Globus pallidus (tissue), 1 donor: Measurements from ENCODE around the gene ANK3.

Experiments
- DNase-seq: peaks from one replicate; pipeline ENCODE4 v3.0.0-alpha.2; 2015; ENCODE audit warnings: low spot score

Gene ANK3

GRCh38 chr10:60377042-60377352 lies 12.7 kb downstream of the ANK3 start:
- DNase-seq: no peak

DNA sequence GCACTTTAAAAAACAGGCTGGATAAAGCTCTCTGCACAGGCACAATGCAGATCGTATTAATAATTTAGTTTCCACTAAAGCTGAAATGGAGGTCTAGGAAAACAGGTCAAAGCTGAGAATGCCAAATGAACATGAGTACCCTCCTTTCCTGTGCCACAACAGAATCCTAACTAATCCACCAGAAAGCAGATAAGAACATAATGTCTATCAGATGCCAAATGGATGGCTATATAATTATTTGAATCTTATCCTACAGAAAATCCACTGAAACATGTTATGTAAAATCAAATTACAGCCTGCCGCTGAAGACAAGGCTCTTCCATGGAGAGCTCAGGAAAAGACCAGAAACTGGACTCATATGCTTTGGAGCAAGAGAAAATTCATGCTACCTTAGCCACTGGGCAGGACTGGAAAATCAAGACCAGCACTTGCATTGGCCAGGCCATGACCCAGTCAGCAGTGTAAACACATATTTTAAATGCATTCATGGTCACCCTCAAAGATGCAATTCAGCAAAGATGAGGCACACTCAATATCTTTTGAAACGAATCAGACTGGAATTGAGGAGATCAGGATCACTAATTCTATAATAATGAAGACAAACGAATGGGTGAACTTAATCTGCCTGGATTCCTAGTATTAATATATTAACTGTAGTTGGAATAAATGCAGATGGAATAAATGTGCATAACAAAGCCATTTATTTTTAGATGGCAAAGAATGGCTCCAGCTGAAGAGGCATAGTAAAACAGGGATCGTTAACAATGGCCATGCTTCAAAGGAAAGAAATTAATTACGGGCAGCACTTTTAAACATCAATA lies 13.2 kb downstream of the ANK3 start:
- DNase-seq: no peak

DNA sequence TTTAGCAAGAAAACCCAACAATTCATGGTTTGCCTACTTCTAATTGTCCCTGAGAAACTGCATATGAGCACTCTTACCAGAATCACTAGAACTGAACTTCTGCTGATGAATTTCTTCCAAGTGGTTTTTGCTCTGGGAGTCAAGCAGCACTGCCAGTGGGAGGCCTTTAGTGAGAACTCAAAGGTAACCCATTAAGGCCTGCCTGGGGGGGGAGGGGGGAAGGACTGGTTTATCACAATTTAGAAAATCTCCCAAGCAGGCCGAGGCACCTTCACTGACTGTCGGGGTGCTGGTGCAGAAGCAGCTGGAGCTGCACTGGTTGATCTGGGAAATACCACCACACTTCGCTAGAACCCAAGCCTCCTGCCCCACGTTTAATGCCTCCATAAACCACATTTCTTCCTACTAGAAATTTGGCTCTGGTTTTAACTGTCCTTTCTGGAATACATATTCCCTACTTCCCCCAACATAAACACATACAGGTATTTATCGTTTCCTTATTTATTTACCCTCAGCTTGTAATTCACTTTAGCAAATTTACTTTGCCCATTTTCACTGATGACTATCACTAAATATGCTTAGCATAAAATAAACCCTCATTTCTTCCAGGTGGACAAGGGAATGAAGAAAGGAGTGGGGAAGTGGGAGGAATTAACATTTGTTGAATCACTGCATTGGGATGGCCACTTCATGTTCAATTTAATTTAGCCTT lies 14.2 kb downstream of the ANK3 start:
- no peak for DNase-seq

DNA sequence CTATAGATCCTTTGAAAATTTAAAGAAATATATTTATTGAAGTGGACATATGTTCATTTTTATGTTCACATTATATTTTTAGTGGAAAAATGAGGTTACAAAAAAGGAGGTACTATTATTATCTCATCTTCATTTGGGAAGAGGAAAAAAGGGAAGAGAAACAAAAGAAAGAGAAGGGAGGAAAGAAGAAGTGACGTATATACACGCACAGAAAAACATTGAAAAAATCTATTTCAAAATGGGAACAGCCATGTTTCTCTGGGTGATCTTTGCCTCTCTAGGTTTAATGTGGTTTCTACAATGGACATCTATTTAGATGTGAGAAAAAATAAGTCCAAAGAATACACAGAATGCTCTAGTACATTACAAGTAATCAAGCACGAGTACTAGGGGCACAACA lies 14.8 kb downstream of the ANK3 start:
- no peak for DNase-seq

DNA sequence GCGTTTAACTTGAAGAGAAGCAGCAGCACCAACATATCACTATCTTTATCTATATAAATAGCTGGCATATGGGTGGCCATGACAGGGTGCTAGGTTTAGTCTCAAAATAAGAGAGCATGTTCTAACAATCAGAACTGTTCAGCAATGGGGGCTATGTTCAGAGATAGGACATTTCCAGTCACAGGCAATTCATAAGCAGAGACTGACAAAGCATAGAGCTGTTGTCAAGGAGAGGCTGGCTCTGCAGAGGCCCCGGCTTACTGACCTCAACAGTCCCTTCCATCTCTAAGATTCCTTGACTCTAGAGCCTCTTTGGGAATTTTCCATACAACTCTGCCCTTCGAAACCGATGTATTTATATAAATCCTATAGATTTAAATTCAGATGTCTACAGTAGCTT lies 17.2 kb downstream of the ANK3 start:
- DNase-seq: peak; percentile 72

DNA sequence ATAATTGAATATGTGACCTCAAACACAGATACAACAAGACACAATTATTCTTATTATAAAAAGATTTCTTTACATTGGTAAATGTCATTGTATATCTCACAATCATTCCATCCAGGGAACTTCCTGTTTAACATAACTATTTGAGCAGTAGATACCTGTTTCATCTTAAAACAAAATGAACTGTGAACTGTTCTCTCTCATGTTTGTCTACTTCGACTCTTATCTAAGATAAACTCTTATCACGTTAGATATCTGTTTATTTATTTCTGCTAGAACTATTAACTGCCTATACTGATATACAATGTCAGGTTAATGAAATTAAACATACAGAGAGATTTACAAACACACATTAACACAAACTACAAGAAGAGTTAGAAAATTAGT lies 20.1 kb downstream of the ANK3 start:
- no peak for DNase-seq

- no peak for DNase-seq
Observed at GRCh38 chr10:60368875-60369546, 20.7 kb downstream of the ANK3 start.

DNA sequence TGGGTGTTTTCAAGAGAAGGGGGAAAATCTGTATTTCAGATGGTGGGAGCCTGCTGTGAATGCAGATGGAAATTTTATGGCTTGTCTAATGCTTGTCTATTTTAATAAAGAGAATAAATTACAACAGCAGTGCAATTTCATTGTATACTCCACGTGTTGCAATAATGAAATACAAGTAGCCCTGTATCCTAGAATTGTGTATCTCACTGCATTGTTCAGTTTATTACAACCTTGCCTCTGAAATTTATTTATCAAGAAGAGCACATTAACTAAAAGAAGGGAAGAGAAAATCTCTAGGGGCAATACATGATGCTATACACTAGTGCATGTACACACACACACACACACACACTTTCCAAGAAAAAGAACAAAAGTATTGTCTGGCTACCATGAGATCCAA lies 21.8 kb downstream of the ANK3 start:
- DNase-seq: no peak

GRCh38 chr10:60367431-60367830 lies 22.2 kb downstream of the ANK3 start:
- DNase-seq: no peak

DNA sequence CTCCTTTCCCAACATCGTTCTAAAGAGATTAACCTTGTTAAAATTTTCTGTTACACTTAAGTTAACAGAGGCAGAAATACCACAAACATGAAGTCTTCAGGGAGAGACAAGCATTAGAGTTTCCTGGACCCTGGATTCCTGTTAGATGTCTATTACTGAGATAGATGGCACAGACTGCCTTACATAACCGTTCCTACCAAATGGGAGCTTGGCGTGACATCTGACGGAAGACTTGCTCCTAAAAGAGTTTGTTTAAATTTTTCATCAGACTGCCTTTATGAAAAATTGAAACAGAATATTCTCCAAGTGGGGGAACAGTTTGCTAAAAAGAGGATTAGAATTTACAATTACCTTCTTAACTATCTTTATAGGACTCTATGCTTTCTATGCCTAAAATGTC lies 22.7 kb downstream of the ANK3 start:
- no peak for DNase-seq

GRCh38 chr10:60363187-60363586 lies 26.5 kb downstream of the ANK3 start:
- DNase-seq: no peak

DNA sequence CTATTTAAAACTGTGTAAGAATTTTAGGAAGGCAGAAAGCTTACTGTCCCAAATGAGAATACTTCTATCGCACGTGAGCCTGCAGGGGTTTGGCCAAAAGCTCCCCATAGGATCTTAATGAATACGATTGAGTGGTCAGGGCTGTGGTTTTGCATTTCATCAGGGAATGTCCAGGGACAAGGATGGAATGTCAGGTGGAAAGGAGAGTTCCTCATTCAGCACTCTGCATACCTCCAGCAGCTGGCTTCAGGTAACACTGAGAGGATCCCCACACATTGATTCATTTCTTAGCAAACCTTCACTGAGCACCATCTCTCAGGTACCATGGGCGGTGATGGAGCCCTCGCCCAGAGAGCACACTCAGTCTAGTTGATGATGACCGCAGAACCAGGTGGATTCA lies 27.2 kb downstream of the ANK3 start:
- DNase-seq: no peak

DNA sequence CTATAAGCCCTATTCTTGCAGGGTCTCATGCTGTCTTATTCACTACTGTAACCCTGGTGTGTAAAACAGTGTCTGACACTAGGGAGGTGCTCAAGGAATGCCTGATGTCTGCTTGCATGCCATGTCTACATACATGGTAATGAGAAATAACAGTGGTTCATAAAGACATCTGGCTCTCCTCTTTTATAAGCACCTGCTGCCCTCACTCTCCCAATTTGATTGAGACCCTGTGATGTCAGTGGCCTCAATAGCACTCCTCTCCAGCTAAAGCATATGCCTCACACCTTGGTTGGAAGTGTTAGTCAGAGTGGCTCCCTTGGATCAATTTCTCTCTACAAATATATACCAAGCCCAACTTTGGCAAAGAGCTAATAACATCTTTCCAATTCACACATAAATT lies 30.6 kb downstream of the ANK3 start:
- no peak for DNase-seq

GRCh38 chr10:60358282-60358681 lies 31.4 kb downstream of the ANK3 start:
- no peak for DNase-seq

GRCh38 chr10:60353519-60354258 lies 36.0 kb downstream of the ANK3 start:
- peak; percentile 90 for DNase-seq

- DNase-seq: no peak
Observed at GRCh38 chr10:60352105-60352504, 37.6 kb downstream of the ANK3 start.

DNA sequence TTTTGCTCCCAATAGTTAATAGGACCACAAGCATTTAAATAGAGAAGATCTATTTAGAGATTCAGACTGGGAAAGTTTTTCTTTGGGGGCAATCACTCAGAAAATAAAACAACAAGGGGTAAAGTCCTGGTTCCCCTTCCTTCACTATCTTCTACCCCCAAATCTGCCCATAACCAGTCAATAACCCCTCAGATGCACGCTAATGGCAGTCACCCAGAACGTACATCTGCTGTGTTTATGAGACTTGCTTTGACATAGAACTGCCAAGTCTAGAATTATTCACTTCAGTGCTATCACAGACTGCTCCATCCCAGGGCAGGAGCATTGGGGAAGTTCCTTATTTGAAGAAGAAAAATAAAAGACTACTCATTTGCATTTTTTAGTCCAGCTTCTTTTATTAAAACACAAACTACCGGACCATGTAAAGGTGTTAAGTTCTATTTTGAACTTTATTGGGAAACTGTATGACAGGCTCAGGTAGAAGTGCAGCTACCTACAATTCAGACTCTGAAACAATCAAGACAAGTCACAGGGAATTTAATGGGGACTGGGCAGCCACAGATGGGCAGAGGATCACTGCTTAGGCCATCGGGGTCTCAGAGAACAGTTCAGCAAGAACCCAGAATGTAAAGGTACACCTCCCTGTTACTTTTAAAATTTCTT lies 38.4 kb downstream of the ANK3 start:
- DNase-seq: peak; percentile 72

DNA sequence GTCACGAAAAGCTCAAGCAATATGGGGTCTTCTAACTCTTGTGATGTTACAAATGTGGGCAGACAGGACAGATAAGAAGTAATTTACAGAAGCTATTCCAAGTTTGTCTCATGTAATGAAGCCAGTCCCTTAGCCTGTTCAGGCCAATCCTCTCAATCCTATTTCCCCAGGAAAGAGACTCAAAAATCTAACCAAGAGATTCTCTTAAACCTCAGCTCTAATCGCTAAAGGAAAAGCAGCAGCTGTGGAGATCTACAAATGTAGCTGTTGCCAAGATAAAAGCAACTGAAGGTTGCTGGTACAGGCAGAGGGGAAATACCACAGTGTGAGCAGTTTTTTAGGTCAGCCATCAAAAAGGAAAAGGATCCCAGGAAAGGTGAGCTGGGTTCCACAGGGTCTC lies 39.3 kb downstream of the ANK3 start:
- DNase-seq: no peak

GRCh38 chr10:60349426-60349825 lies 40.2 kb downstream of the ANK3 start:
- no peak for DNase-seq

DNA sequence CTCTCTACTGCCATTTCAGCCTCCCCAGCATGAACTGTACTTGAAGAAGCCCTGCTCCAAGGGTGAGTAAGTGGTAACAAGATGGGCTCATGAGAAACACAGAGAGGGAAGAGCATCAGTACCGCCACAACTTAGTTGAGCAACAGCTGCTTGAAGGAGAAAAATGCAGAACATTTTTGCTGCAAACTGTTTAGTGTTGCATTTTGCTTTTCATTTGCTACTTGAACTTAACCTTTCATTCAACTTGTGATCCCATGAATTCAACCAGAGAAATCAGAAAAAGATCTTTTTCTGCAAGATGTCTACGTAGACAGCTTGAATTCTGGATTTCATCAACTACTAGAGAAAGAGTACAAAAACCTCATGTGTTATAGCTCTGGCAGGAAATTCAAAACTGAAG lies 40.7 kb downstream of the ANK3 start:
- no peak for DNase-seq

- no peak for DNase-seq
Observed at GRCh38 chr10:60347270-60347669, 42.4 kb downstream of the ANK3 start.

DNA sequence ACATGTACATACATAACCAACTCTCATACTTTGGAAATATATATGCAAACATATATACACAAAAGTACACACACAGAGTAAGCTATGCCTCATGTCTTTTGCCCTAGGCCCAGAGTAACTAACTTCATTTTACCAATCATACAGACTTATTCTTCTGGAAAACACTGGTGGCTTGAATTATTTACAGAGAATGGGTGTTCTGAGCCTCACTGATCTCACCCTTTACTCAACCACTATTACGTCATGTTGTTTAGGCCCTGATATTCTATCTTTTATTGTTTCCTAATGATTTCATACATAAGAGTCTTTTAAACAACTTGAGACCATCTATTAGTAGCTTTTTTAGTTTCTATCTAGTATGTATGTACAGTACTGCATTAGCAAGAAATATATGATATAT lies 43.0 kb downstream of the ANK3 start:
- DNase-seq: no peak
